HG03442 (cell line): Measurements from ENCODE around the gene MEOX2.

Experiments
- ATAC-seq: cut with Tn5 transposase; IDR thresholded peaks from one replicate; pipeline ENCODE4 v1.9.1; 2021; ENCODE audit warnings: mild to moderate bottlenecking, moderate library complexity; ENCODE audit not compliant: unreplicated experiment

The MEOX2 gene

GRCh38 chr7:15566476-15566875 is 120.0 kb downstream of the MEOX2 start:
- ATAC-seq = no peak

GRCh38 chr7:15561835-15562234 is 124.6 kb downstream of the MEOX2 start, which contains the start of gene AGMO:
Gene AGMO, minus strand, starts transcription at chr7:15562015.
- no peak for ATAC-seq
